ENCODE data around the gene CCZ1. TPM values are rescaled to one million over a fixed set of nuclear protein-coding genes. Genes with fewer than 3 reads are reported as not detected.
"Not testable (repeated sequence)": the region's sequence is repeated elsewhere in the genome, so short reads cannot be mapped to it uniquely, and the experiment has no call there.

The CCZ1 gene
- total RNA-seq (10 to 100 TPM; 41.8 to 62.1 TPM), polyA plus RNA-seq (10 to 100 TPM; 39.4 to 53.2 TPM)
- long read RNA-seq, donor 1, transcript CCZ1-201 (15 exons, 1,802 nt), result major isoform, 13 of 21 reads
- long read RNA-seq, donor 1, partial matches to known transcripts, result 5 of 21 reads
- long read RNA-seq, donor 1, other reads (novel, unspliced or antisense), result 0 of 21 reads
- long read RNA-seq, donor 2, transcript CCZ1-201 (15 exons, 1,802 nt), result major isoform, 7 of 8 reads
- long read RNA-seq, donor 2, partial matches to known transcripts, result 0 of 8 reads
- long read RNA-seq, donor 2, other reads (novel, unspliced or antisense), result 0 of 8 reads
- long read RNA-seq, donor 3, transcript CCZ1-201 (15 exons, 1,802 nt), result major isoform, 8 of 11 reads
- long read RNA-seq, donor 3, partial matches to known transcripts, result 0 of 11 reads
- long read RNA-seq, donor 3, other reads (novel, unspliced or antisense), result 0 of 11 reads
- long read RNA-seq, donor 4, partial matches to known transcripts, result 8 of 15 reads
- long read RNA-seq, donor 4, other reads (novel, unspliced or antisense), result 0 of 15 reads
- long read RNA-seq, donor 5, transcript CCZ1-201 (15 exons, 1,802 nt), result major isoform, 17 of 32 reads
- long read RNA-seq, donor 5, partial matches to known transcripts, result 5 of 32 reads
- long read RNA-seq, donor 5, other reads (novel, unspliced or antisense), result 0 of 32 reads

- H3K36me3 ChIP-seq (ENCODE audit: control insufficient read depth in 4 of 4, insufficient read depth in 4 of 4, low read length in 4 of 4); H3K4me1 ChIP-seq (ENCODE audit: control insufficient read depth in 5 of 5, insufficient read depth in 5 of 5, low read length in 5 of 5); H3K27me3 ChIP-seq (ENCODE audit: control insufficient read depth in 3 of 3, insufficient read depth in 3 of 3, low read length in 2 of 3); H3K9ac ChIP-seq (ENCODE audit: insufficient read depth in 1 of 2, low read length in 2 of 2); H3K9me3 ChIP-seq (ENCODE audit: control insufficient read depth in 4 of 4, insufficient read depth in 3 of 4, low read length in 3 of 4); H3K4me3 ChIP-seq: not testable (repeated sequence)
- peak within 1 kb of the TSS in 1 of 2 donors; percentile 59 for H3K27ac ChIP-seq (ENCODE audit: low read depth in 1 of 2, low read length in 1 of 2)
- ATAC-seq (ENCODE audit: insufficient read depth, low FRiP score) (peak; percentile 97), DNase-seq (peak; percentile 49 to 70 (median 55))
- 0% methylated on average over 14 to 19 of the region's 64 CpGs for WGBS, 2 donors
Measured at GRCh38 chr7:5898480-5899224, at the start of gene CCZ1. CCZ1 (plus strand) TSS chr7:5898733; CDS start chr7:5898800, 67 bp downstream.

GRCh38 chr7:5850944-5851343, 47.6 kb upstream of the CCZ1 start:
- DNase-seq (no peak), ATAC-seq (ENCODE audit: insufficient read depth, low FRiP score) (no peak)
- H3K36me3 ChIP-seq (ENCODE audit: control insufficient read depth in 4 of 4, insufficient read depth in 4 of 4, low read length in 4 of 4), result no peaks in the 10 kb centered on the region
- no peaks in the 10 kb centered on the region for H3K4me1 ChIP-seq (ENCODE audit: control insufficient read depth in 5 of 5, insufficient read depth in 5 of 5, low read length in 5 of 5)
- 93 to 94% methylated on average over 8 of the region's 8 CpGs for WGBS, 2 donors
- no peak overlapping the region for H3K9ac ChIP-seq (ENCODE audit: insufficient read depth in 1 of 2, low read length in 2 of 2)
- H3K27ac ChIP-seq (ENCODE audit: low read depth in 1 of 2, low read length in 1 of 2), result no peak overlapping the region
- H3K27me3 ChIP-seq (ENCODE audit: control insufficient read depth in 3 of 3, insufficient read depth in 3 of 3, low read length in 2 of 3), result no peaks in the 10 kb centered on the region
- no peaks in the 10 kb centered on the region for H3K9me3 ChIP-seq (ENCODE audit: control insufficient read depth in 4 of 4, insufficient read depth in 3 of 4, low read length in 3 of 4)
- TF ChIP-seq CTCF (IDR thresholded peaks at IDR 0.05; ENCODE audit: control extremely low read depth, extremely low read depth), result no peak
- no peak overlapping the region for H3K4me3 ChIP-seq

GRCh38 chr7:5854738-5855137, 43.8 kb upstream of the CCZ1 start:
- Histone ChIP-seq H3K9me3 (ENCODE audit: control insufficient read depth in 4 of 4, insufficient read depth in 3 of 4, low read length in 3 of 4) (no peaks in the 10 kb centered on the region), H3K4me3 (no peak overlapping the region), H3K4me1 (ENCODE audit: control insufficient read depth in 5 of 5, insufficient read depth in 5 of 5, low read length in 5 of 5) (no peaks in the 10 kb centered on the region), H3K9ac (ENCODE audit: insufficient read depth in 1 of 2, low read length in 2 of 2) (no peak overlapping the region), H3K36me3 (ENCODE audit: control insufficient read depth in 4 of 4, insufficient read depth in 4 of 4, low read length in 4 of 4) (no peaks in the 10 kb centered on the region), H3K27ac (ENCODE audit: low read depth in 1 of 2, low read length in 1 of 2) (no peak overlapping the region), H3K27me3 (ENCODE audit: control insufficient read depth in 3 of 3, insufficient read depth in 3 of 3, low read length in 2 of 3) (no peaks in the 10 kb centered on the region)
- ATAC-seq (ENCODE audit: insufficient read depth, low FRiP score), result no peak
- WGBS, 2 donors, result 81 to 91% methylated on average over 8 of the region's 8 CpGs
- DNase-seq, result no peak
- no peak for TF ChIP-seq CTCF (IDR thresholded peaks at IDR 0.05; ENCODE audit: control extremely low read depth, extremely low read depth)

GRCh38 chr7:5857041-5857575, 41.4 kb upstream of the CCZ1 start:
- H3K9me3 ChIP-seq (ENCODE audit: control insufficient read depth in 4 of 4, insufficient read depth in 3 of 4, low read length in 3 of 4); H3K9ac ChIP-seq (ENCODE audit: insufficient read depth in 1 of 2, low read length in 2 of 2); H3K27ac ChIP-seq (ENCODE audit: low read depth in 1 of 2, low read length in 1 of 2); H3K27me3 ChIP-seq (ENCODE audit: control insufficient read depth in 3 of 3, insufficient read depth in 3 of 3, low read length in 2 of 3); H3K4me3 ChIP-seq; H3K4me1 ChIP-seq (ENCODE audit: control insufficient read depth in 5 of 5, insufficient read depth in 5 of 5, low read length in 5 of 5); H3K36me3 ChIP-seq (ENCODE audit: control insufficient read depth in 4 of 4, insufficient read depth in 4 of 4, low read length in 4 of 4); ATAC-seq (ENCODE audit: insufficient read depth, low FRiP score): not testable (repeated sequence)
- WGBS, 2 donors, result 84 to 90% methylated on average over 13 of the region's 13 CpGs
- peak in 1 of 3 donors; percentile 11 for DNase-seq

- not testable (repeated sequence) for H3K36me3 ChIP-seq (ENCODE audit: control insufficient read depth in 4 of 4, insufficient read depth in 4 of 4, low read length in 4 of 4); ATAC-seq (ENCODE audit: insufficient read depth, low FRiP score); H3K4me1 ChIP-seq (ENCODE audit: control insufficient read depth in 5 of 5, insufficient read depth in 5 of 5, low read length in 5 of 5); H3K9me3 ChIP-seq (ENCODE audit: control insufficient read depth in 4 of 4, insufficient read depth in 3 of 4, low read length in 3 of 4); DNase-seq; H3K27me3 ChIP-seq (ENCODE audit: control insufficient read depth in 3 of 3, insufficient read depth in 3 of 3, low read length in 2 of 3); H3K4me3 ChIP-seq; H3K9ac ChIP-seq (ENCODE audit: insufficient read depth in 1 of 2, low read length in 2 of 2); H3K27ac ChIP-seq (ENCODE audit: low read depth in 1 of 2, low read length in 1 of 2)
- 68 to 86% methylated on average over 8 of the region's 8 CpGs for WGBS, 2 donors
Measured at GRCh38 chr7:5858494-5858893, 40.0 kb upstream of the CCZ1 start.

GRCh38 chr7:5861281-5861680, 37.3 kb upstream of the CCZ1 start:
- H3K9me3 ChIP-seq (ENCODE audit: control insufficient read depth in 4 of 4, insufficient read depth in 3 of 4, low read length in 3 of 4); H3K9ac ChIP-seq (ENCODE audit: insufficient read depth in 1 of 2, low read length in 2 of 2); H3K4me3 ChIP-seq; H3K4me1 ChIP-seq (ENCODE audit: control insufficient read depth in 5 of 5, insufficient read depth in 5 of 5, low read length in 5 of 5); H3K36me3 ChIP-seq (ENCODE audit: control insufficient read depth in 4 of 4, insufficient read depth in 4 of 4, low read length in 4 of 4); H3K27me3 ChIP-seq (ENCODE audit: control insufficient read depth in 3 of 3, insufficient read depth in 3 of 3, low read length in 2 of 3); H3K27ac ChIP-seq (ENCODE audit: low read depth in 1 of 2, low read length in 1 of 2); ATAC-seq (ENCODE audit: insufficient read depth, low FRiP score): not testable (repeated sequence)
- peak in 1 of 3 donors; percentile 4 for DNase-seq
- 80 to 85% methylated on average over 5 of the region's 5 CpGs for WGBS, 2 donors

Measured in lung (tissue), 16 donors.